ENCODE measurements around the gene TGFBR3. TPM values are rescaled to one million over a fixed set of nuclear protein-coding genes. Genes with fewer than 3 reads are reported as not detected.

TGFBR3 gene
- polyA plus RNA-seq, 1 donor: 32.2 TPM

DNA sequence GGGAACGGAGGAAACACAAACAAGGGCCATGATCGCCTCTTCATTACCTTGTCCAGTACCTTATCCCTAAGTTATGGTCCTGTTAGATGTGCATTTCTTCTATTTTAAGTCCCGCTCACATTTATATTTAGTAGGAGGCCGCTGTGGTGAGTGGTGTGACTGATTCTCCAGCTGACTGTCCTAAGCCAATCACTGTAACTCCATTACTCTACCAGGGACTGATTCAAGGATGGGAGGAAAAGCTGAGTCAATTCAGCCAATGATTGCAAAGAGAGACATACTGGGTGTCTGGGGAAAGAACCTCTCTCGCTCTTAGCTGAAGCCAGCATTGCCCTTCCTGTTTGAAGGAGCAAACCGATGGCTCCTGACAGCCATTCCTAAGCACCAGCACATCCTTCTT, 59.7 kb downstream of the TGFBR3 start:
- DNase-seq: no peak

DNA sequence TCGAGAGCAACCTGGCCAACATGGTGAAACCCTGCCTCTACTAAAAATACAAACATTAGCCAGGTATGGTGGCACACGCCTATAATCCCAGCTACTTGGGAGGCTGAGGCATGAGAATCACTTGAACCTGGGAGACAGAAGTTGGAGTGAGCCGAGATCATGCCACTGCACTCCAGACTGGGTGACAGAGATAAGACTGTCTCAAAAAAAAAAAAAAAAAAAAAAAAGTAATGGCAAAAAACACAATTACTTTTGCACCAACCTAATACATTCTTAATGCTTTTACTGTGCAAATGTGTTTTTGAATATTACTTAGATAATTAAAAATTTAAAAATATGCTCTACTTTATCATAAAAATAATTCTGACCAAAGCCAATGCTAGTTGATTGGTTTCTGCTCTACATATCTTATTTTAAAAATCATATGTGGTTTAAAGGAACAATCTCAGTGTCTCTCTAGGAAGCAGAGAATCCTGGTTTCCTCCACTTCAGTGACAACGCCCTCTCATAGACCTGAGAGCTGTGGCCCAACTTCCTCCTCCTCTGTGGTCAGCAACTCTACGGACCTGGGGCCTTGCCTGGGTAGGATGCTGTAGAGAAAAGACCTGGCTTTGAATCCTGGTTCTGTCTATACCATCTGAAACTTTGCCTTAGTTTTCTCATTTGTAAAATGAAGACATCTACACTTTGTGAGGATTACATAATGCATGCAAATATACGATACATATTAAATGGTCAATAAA, 64.7 kb downstream of the TGFBR3 start:
- no peak for DNase-seq

DNA sequence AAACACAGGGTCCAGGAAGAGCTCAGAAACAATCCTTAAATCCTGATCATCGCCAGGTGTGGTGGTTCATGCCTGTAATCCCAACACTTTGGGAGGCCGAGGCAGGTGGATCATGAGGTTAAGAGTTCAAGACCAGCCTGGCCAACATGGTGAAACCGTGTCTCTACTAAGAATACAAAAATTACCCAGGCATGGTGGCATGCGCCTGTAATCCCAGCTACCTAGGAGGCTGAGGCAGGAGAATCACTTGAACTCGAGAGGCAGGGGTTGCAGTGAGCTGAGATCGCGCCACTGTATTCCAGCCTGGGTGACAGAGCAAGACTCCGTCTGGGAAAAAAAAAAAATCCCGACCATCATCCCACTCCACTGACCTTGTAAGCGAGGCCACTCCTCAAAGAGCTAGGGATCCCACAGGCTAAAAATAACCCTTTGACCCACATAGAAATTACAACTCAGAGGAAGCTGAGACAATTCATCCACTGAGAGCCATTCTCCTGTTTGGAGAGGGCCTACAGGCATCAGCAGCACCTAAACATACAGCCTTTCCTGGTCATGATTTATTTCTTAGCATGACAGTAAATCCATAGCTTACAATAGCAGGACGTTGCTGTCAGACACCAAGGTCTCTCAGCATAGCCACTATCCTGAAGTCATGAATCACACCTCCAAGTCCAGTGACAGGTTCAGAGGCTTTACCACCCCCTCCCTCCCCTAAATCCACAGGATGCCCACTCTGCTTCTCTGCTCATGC, 66.7 kb downstream of the TGFBR3 start:
- DNase-seq: no peak

DNA sequence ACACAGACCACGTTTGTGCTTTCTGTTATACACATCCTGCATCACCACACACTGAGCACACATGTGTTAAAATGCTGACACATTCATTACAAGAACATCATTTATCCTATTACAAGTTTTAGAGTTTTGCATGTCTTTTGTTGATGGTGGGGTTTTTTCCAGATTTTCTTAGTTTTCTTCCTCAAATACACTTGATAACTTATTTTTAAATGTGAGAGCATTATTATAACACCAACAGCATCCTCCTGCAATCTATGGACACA, 67.3 kb downstream of the TGFBR3 start:
- no peak for DNase-seq

- no peak for DNase-seq
These were observed 68.6 kb downstream of the TGFBR3 start for GRCh38 chr1:91817211-91817905.

- no peak for DNase-seq
These were observed 69.9 kb downstream of the TGFBR3 start for GRCh38 chr1:91816031-91816430.

DNA sequence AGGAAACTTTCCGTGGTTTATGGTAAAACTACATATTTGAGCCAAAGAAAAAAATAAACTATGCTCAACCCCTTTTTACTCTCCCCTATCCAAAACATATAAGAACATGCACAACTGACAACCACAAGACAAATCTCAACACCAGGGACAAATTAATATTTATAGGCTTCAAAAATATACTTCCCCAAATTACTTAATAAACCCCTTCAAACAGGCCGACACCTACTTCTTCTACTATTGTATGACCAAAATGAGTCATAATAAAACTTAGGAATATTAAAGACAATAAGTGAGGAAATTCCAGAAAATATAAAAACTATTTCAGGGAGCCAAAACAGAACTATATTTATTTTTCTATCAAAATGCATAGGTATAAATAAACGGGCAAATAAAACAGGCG, 71.5 kb downstream of the TGFBR3 start:
- DNase-seq: no peak

- DNase-seq: no peak
These were observed 72.1 kb downstream of the TGFBR3 start for GRCh38 chr1:91813813-91814212.

- no peak for DNase-seq
These were observed 74.5 kb downstream of the TGFBR3 start for GRCh38 chr1:91811363-91812025.

- no peak for DNase-seq
These were observed 76.6 kb downstream of the TGFBR3 start for GRCh38 chr1:91809317-91809716.

GRCh38 chr1:91807921-91808620, 77.9 kb downstream of the TGFBR3 start:
- DNase-seq: no peak

- DNase-seq: no peak
These were observed 78.9 kb downstream of the TGFBR3 start for GRCh38 chr1:91806769-91807700.

DNA sequence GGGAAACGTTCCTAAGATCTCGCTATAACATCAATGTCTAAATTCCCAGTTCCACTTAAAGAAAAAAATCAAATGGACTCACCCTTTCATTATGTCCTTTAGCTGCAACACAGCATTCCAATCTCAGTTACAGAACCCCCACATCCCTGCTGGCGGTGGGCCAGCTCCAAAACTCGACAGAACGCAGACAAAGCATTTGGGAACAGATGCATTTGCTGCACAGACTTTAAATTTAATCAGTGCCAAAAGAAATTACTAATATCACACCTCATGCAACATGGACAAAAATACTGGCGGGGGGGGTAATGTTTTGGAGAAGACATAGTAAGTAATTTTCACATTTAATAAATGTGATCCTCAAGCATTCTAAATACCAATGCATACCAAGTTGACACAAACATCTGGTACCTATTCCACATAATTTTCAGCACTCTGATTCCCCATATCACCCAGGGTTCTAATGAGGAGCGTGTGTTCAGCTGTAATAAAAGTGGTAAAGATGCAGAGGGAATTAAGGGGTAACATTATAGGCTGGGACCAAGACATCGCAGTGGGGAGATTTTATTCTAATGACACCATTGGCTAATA, 79.7 kb downstream of the TGFBR3 start:
- no peak for DNase-seq

GRCh38 chr1:91805311-91805801, 80.6 kb downstream of the TGFBR3 start:
- DNase-seq: no peak

- DNase-seq: no peak
These were observed 81.4 kb downstream of the TGFBR3 start for GRCh38 chr1:91804546-91805023.

- no peak for DNase-seq
These were observed 82.0 kb downstream of the TGFBR3 start for GRCh38 chr1:91803847-91804545.

- DNase-seq: no peak
These were observed 82.8 kb downstream of the TGFBR3 start for GRCh38 chr1:91803123-91803522.

DNA sequence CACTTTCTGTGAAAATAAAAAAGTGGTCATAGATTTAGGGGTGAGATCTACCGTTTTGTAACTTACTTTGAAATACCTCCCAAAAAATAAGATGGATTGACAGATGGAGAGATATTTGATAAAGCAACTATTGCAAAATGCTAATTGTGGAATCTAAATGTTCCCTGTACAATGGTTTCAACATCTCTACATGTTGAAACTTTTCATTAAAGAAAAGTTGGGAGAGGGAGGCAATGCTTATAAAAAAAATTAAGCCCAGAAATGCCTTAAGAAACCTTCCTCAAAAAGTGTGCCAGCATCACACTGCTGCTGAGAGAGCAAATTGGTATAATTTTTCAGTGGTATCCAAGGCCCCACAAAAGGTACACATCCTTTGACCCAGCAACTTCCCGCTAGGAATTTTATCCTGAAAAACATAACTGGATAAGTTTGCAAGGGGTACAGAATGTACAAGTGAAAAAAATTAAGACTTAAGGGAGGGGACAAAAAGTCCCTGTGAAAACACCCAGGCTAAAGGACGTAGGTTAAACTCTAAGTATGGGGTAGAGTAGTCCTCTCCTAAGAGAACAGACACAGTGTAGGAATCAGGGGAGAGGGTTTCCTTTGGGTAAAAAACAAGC, 84.3 kb downstream of the TGFBR3 start:
- no peak for DNase-seq

DNA sequence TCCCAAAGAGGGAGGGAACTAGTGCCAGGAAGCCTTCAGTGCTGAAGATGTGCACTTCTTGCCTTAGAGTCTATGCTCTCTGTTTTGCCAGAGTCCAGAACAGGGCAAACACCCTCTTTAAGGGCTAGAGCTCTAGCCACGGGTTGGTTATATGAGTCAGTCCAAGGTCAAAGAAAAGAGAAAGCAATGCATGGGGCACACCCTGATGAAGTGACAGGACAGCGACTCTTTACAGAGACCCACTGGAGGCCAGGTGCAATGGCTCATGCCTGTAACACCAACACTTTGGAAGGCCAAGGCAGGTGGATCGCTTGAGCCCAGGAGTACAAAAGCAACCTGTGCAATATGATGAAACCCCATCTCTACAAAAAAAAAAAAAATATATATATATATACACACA, 86.1 kb downstream of the TGFBR3 start:
- no peak for DNase-seq

GRCh38 chr1:91799159-91799558, 86.8 kb downstream of the TGFBR3 start:
- no peak for DNase-seq
